NB4 (cell line): ENCODE measurements around the gene LAD1.
A peak's percentile ranks its signal among the peaks of the same experiment; 100 is the strongest.

Experiments used
- MYC ChIP-seq: IDR thresholded peaks from 2 replicates; pipeline ENCODE4 v1.6.1; 2011; ENCODE audit warnings: low read depth, low read length
- POLR2A ChIP-seq: IDR thresholded peaks from 2 replicates; pipeline ENCODE4 v1.6.1; 2011; ENCODE audit warnings: mild to moderate bottlenecking; ENCODE audit not compliant: insufficient read length; ENCODE audit errors: extremely low read depth
- TF ChIP-seq, protein P1 (sequence below): IDR thresholded peaks from 2 replicates; pipeline ENCODE4 v1.6.1; 2011; ENCODE audit warnings: low read depth, low read length
- TF ChIP-seq, protein P2 (sequence below): IDR thresholded peaks from one replicate; pipeline ENCODE4 v1.5.1; 2012; ENCODE audit warnings: low read depth, low read length

DNA sequence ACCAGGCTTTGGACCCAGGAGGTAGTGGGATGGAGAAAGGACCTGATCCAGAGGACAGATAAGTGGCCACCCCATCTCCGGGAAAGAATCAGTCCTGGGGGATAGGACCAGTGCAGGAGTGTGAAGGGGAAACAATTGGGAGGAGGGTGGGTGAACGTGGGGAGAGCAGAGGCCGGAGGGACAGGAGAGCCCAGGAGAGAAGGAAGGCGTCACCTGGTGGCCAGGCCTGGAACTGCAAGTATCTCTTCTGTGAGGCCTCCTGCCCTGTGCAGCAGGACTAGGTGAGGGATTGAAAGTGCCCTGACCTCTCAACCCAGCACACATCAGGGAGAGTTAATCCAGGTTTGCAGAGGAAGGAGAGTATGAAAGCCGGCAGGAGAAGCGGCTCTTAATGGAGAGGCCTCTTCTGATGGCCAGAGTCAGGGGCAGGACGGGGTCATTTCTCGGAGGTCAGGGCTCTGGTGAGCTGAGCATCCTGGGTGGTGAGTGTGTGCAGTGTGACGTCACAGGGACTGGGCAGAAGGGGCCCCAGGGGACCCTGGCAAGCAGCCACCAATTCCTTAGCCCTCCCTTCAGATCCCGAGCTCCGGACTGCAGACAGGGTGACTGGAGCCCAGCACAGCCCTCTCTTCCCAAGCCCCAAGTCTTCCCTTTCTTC, 9.2 kb upstream of the LAD1 start:
- TF ChIP-seq POLR2A (no peak), MYC (no peak)
- TF ChIP-seq, protein P1, sequence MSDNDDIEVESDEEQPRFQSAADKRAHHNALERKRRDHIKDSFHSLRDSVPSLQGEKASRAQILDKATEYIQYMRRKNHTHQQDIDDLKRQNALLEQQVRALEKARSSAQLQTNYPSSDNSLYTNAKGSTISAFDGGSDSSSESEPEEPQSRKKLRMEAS, result no peak
- TF ChIP-seq, protein P2, sequence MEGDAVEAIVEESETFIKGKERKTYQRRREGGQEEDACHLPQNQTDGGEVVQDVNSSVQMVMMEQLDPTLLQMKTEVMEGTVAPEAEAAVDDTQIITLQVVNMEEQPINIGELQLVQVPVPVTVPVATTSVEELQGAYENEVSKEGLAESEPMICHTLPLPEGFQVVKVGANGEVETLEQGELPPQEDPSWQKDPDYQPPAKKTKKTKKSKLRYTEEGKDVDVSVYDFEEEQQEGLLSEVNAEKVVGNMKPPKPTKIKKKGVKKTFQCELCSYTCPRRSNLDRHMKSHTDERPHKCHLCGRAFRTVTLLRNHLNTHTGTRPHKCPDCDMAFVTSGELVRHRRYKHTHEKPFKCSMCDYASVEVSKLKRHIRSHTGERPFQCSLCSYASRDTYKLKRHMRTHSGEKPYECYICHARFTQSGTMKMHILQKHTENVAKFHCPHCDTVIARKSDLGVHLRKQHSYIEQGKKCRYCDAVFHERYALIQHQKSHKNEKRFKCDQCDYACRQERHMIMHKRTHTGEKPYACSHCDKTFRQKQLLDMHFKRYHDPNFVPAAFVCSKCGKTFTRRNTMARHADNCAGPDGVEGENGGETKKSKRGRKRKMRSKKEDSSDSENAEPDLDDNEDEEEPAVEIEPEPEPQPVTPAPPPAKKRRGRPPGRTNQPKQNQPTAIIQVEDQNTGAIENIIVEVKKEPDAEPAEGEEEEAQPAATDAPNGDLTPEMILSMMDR, result peak; percentile 92
